Measurements from ENCODE around the gene FRK.

DNA sequence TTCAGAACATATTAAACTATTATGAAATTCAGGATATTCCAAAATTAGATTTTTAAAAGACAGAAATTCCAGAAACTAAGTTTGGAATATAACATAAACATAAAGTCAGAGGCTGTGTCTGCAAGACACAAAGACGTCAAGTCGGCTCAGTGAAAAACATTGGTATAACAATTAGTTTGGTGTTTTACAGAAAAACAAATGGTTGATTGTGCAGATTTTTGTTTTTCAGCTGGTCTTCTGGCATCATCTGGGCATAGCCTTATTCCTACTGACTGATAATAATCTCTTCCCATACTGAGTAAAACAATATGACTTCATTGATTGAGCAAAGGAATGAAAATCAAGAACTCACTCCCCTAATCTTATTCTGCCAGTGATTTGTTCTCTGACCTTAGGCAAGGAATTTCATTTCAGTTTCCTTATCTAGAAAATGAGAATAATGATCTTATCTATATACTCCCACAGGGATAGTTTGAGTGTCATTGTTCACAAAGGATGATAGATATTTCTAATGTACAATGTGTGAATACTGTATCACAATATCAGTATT is 84.3 kb downstream of the FRK start:
- TF ChIP-seq POLR2A (IDR thresholded peaks at IDR 0.05) (no peak), EP300 (IDR thresholded peaks at IDR 0.05) (no peak)
- TF ChIP-seq, protein P1, sequence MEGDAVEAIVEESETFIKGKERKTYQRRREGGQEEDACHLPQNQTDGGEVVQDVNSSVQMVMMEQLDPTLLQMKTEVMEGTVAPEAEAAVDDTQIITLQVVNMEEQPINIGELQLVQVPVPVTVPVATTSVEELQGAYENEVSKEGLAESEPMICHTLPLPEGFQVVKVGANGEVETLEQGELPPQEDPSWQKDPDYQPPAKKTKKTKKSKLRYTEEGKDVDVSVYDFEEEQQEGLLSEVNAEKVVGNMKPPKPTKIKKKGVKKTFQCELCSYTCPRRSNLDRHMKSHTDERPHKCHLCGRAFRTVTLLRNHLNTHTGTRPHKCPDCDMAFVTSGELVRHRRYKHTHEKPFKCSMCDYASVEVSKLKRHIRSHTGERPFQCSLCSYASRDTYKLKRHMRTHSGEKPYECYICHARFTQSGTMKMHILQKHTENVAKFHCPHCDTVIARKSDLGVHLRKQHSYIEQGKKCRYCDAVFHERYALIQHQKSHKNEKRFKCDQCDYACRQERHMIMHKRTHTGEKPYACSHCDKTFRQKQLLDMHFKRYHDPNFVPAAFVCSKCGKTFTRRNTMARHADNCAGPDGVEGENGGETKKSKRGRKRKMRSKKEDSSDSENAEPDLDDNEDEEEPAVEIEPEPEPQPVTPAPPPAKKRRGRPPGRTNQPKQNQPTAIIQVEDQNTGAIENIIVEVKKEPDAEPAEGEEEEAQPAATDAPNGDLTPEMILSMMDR (IDR thresholded peaks at IDR 0.05) = no peak
